Measurements from ENCODE around the gene COQ7. TPM values are rescaled to one million over a fixed set of nuclear protein-coding genes. Genes with fewer than 3 reads are reported as not detected.

The COQ7 gene
- polyA plus RNA-seq, 1 of the 3 experiments (the other 2 are of a cell fraction): 24.0 TPM

DNA sequence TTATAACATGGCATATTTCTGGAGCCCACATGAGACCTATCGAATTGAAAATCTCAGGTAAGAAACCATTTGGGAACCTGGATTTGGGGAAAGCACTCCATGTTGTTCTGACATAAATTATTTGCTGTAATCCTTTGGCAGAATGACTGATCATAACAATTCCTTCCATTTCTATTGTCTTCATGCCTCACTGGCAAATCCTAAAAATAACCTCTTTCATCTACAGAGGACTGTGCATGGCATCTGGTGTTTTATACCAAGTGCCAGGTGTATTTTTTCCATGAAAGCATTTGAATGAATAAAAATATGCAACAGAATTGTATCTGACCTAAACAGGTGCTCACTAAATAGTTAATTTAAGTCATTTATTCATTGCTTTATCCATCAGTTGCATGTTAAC is 33.7 kb upstream of the COQ7 start:
- Histone ChIP-seq H3K9me3 (no peaks in the 10 kb centered on the region), H3K9me2 (no peaks in the 10 kb centered on the region), H4K20me1 (ENCODE audit: insufficient read depth) (no peaks in the 10 kb centered on the region), H3K4me2 (no peak overlapping the region), H3K9ac (no peak overlapping the region), H3F3A (replicated peaks; ENCODE audit: insufficient read depth) (no peaks in the 10 kb centered on the region), H3K27me3 (ENCODE audit: insufficient read depth) (no peaks in the 10 kb centered on the region), H3K4me1 (ENCODE audit: control insufficient read depth in 1 of 2, insufficient read depth in 2 of 2, low read depth in 1 of 2, low read length in 1 of 2) (no peaks in the 10 kb centered on the region), H3K36me3 (replicated peaks in 1 of 2; ENCODE audit: control insufficient read depth in 1 of 2, insufficient read depth in 2 of 2, low read length in 1 of 2) (no peaks in the 10 kb centered on the region), H2AFZ (ENCODE audit: low read depth) (no peak overlapping the region), H3K27ac (ENCODE audit: low read depth in 2 of 2, low read length in 1 of 2) (no peak overlapping the region), H3K4me3 (ENCODE audit: low read depth in 2 of 2, low read length in 1 of 2) (no peak overlapping the region), H3K79me2 (ENCODE audit: insufficient read depth) (no peaks in the 10 kb centered on the region)
- WGBS (ENCODE audit: low lambda C conversion rate): 75% methylated on average over 1 of the region's 1 CpG
- ChIA-PET CTCF (no interaction called here), POLR2A (no interaction called here)
- TF ChIP-seq CTCF (IDR thresholded peaks at IDR 0.05) (no peak), SIN3A (IDR thresholded peaks at IDR 0.05; ENCODE audit: borderline replicate concordance, low read depth, low read length) (no peak), MXI1 (IDR thresholded peaks at IDR 0.05; ENCODE audit: low read depth, low read length) (no peak), EP300 (IDR thresholded peaks at IDR 0.05; ENCODE audit: borderline replicate concordance in 1 of 2, low read depth in 1 of 2, low read length in 1 of 2) (no peak), RXRA (IDR thresholded peaks at IDR 0.05; ENCODE audit: borderline replicate concordance, low read depth) (no peak), MEF2A (IDR thresholded peaks at IDR 0.05; ENCODE audit: borderline replicate concordance, low read depth) (no peak)
- TF ChIP-seq, protein P1, sequence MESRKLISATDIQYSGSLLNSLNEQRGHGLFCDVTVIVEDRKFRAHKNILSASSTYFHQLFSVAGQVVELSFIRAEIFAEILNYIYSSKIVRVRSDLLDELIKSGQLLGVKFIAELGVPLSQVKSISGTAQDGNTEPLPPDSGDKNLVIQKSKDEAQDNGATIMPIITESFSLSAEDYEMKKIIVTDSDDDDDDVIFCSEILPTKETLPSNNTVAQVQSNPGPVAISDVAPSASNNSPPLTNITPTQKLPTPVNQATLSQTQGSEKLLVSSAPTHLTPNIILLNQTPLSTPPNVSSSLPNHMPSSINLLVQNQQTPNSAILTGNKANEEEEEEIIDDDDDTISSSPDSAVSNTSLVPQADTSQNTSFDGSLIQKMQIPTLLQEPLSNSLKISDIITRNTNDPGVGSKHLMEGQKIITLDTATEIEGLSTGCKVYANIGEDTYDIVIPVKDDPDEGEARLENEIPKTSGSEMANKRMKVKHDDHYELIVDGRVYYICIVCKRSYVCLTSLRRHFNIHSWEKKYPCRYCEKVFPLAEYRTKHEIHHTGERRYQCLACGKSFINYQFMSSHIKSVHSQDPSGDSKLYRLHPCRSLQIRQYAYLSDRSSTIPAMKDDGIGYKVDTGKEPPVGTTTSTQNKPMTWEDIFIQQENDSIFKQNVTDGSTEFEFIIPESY (IDR thresholded peaks at IDR 0.05; ENCODE audit: borderline replicate concordance, low read depth): no peak
- no peak for DNase-seq

GRCh38 chr16:19040400-19040799 is 27.0 kb upstream of the COQ7 start:
- WGBS (ENCODE audit: low lambda C conversion rate): 89% methylated on average over 2 of the region's 2 CpGs
- no peaks in the 10 kb centered on the region for H3K79me2 ChIP-seq (ENCODE audit: insufficient read depth)
- POLR2A ChIA-PET: no interaction called here
- no peak overlapping the region for H2AFZ ChIP-seq (ENCODE audit: low read depth)
- H3K4me2 ChIP-seq: no peak overlapping the region
- no peaks in the 10 kb centered on the region for H3F3A ChIP-seq (replicated peaks; ENCODE audit: insufficient read depth)
- H3K27ac ChIP-seq (ENCODE audit: low read depth in 2 of 2, low read length in 1 of 2): no peak overlapping the region
- no peak for DNase-seq
- H3K9me2 ChIP-seq: no peaks in the 10 kb centered on the region
- no peaks in the 10 kb centered on the region for H4K20me1 ChIP-seq (ENCODE audit: insufficient read depth)
- no peak overlapping the region for H3K9ac ChIP-seq
- no peaks in the 10 kb centered on the region for H3K9me3 ChIP-seq
- no peaks in the 10 kb centered on the region for H3K27me3 ChIP-seq (ENCODE audit: insufficient read depth)
- H3K4me1 ChIP-seq (ENCODE audit: control insufficient read depth in 1 of 2, insufficient read depth in 2 of 2, low read depth in 1 of 2, low read length in 1 of 2): no peaks in the 10 kb centered on the region
- TF ChIP-seq, protein P2, sequence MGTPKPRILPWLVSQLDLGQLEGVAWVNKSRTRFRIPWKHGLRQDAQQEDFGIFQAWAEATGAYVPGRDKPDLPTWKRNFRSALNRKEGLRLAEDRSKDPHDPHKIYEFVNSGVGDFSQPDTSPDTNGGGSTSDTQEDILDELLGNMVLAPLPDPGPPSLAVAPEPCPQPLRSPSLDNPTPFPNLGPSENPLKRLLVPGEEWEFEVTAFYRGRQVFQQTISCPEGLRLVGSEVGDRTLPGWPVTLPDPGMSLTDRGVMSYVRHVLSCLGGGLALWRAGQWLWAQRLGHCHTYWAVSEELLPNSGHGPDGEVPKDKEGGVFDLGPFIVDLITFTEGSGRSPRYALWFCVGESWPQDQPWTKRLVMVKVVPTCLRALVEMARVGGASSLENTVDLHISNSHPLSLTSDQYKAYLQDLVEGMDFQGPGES (IDR thresholded peaks at IDR 0.05; ENCODE audit: low read depth, low read length): no peak
- TF ChIP-seq RFX5 (IDR thresholded peaks at IDR 0.05; ENCODE audit: low read length) (no peak), MAX (IDR thresholded peaks at IDR 0.05; ENCODE audit: low read depth) (no peak), RCOR1 (IDR thresholded peaks at IDR 0.05; ENCODE audit: low read length) (no peak), MXI1 (IDR thresholded peaks at IDR 0.05; ENCODE audit: low read depth, low read length) (no peak), EP300 (IDR thresholded peaks at IDR 0.05; ENCODE audit: borderline replicate concordance in 1 of 2, low read depth in 1 of 2, low read length in 1 of 2) (no peak), YY1 (IDR thresholded peaks at IDR 0.05; ENCODE audit: low read depth) (no peak), GABPA (IDR thresholded peaks at IDR 0.05; ENCODE audit: low read depth) (no peak), PBX3 (IDR thresholded peaks at IDR 0.05) (no peak), CHD2 (IDR thresholded peaks at IDR 0.05; ENCODE audit: low read length, partially characterized antibody) (no peak), RXRA (IDR thresholded peaks at IDR 0.05; ENCODE audit: borderline replicate concordance, low read depth) (no peak), NRF1 (IDR thresholded peaks at IDR 0.05; ENCODE audit: low read depth, low read length) (no peak), JUND (IDR thresholded peaks at IDR 0.05) (no peak)
- TF ChIP-seq, protein P3, sequence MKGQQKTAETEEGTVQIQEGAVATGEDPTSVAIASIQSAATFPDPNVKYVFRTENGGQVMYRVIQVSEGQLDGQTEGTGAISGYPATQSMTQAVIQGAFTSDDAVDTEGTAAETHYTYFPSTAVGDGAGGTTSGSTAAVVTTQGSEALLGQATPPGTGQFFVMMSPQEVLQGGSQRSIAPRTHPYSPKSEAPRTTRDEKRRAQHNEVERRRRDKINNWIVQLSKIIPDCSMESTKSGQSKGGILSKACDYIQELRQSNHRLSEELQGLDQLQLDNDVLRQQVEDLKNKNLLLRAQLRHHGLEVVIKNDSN (IDR thresholded peaks at IDR 0.05; ENCODE audit: borderline replicate concordance, low read depth): no peak
- TF ChIP-seq, protein P4, sequence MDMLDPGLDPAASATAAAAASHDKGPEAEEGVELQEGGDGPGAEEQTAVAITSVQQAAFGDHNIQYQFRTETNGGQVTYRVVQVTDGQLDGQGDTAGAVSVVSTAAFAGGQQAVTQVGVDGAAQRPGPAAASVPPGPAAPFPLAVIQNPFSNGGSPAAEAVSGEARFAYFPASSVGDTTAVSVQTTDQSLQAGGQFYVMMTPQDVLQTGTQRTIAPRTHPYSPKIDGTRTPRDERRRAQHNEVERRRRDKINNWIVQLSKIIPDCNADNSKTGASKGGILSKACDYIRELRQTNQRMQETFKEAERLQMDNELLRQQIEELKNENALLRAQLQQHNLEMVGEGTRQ (IDR thresholded peaks at IDR 0.05; ENCODE audit: borderline replicate concordance, low read depth, low read length): no peak
- no peak overlapping the region for H3K4me3 ChIP-seq (ENCODE audit: low read depth in 2 of 2, low read length in 1 of 2)
- H3K36me3 ChIP-seq (replicated peaks in 1 of 2; ENCODE audit: control insufficient read depth in 1 of 2, insufficient read depth in 2 of 2, low read length in 1 of 2): no peaks in the 10 kb centered on the region
- CTCF ChIA-PET: interaction anchor here (2.6 kb wide), 1 partner anchor 57 kb away, joined by 7 read pairs; the partner anchor contains the start of gene TMC7

All from SK-N-SH (cell line).